GM18520 (cell line): ENCODE measurements around the gene CFAP58.
"Not testable (repeated sequence)": the region's sequence is repeated elsewhere in the genome, so short reads cannot be mapped to it uniquely, and the experiment has no call there.

ENCODE experiments used
- ATAC-seq: cut with Tn5 transposase; IDR thresholded peaks from one replicate; pipeline ENCODE4 v1.9.1; 2021; ENCODE audit not compliant: unreplicated experiment

CFAP58 gene

DNA sequence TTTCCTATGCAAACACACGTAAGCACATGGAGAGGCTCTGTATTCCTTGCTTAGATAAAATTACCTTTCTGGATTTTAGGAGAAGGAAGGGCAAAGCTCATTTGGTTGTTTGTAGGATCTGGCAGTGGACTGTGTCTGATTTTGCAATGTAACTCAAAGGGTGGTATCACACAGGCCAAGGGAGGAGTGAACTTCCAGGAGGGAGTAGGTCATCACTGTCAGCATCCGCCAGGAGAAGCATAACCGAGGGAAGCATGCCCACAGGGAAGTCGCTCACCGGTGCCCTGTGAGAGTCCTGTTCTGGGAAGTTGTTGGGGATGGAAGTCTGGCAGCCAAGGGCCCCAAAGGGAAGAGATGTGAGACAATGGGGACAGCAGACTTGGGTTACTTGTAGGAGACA is 74.4 kb downstream of the CFAP58 start:
- ATAC-seq = no peak

GRCh38 chr10:104429846-104430245 is 76.2 kb downstream of the CFAP58 start:
- no peak for ATAC-seq

DNA sequence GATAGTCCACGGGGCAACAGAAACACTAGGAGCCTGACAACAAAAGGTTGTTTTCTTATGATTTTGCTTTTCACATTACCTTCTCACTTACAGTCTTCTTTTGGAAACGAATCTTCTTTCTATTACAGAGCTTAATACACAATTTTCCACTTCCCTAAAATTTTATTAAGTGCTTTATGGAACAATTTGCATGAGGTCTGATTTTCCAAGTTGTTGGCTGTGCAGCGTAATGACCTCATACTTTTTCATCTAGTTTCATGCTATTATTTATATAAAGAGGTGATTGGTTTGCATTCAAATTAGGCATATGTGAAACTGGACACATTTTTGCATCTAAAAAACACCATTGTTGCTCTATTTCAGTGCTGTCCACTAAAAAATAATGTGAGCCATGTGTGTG is 76.7 kb downstream of the CFAP58 start:
- no peak for ATAC-seq

- no peak for ATAC-seq
Observed at GRCh38 chr10:104433669-104434068, 80.0 kb downstream of the CFAP58 start.

DNA sequence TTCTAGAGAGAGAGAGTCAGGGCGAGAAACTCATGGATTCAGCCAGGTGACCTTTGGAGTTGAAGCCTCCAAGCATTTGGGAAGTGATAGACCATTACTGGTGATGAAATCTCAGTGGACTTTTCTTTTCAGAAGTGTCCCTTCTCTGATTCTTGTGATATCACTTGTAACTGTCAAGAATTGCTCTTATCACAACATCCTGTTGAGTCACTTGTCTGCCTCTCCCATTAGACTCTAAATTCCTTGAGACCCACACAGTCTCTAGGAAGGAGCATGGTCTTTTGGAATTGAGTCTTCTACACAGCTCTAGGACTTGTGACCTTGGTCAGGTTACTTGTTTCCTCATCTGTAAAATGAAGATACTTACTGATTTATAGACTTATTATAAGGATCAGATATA is 81.0 kb downstream of the CFAP58 start:
- no peak for ATAC-seq

GRCh38 chr10:104435822-104436221 is 82.2 kb downstream of the CFAP58 start:
- no peak for ATAC-seq

- ATAC-seq = no peak
Observed at GRCh38 chr10:104437226-104437625, 83.6 kb downstream of the CFAP58 start.

GRCh38 chr10:104440221-104440620 is 86.6 kb downstream of the CFAP58 start:
- no peak for ATAC-seq

GRCh38 chr10:104441329-104442000 is 87.8 kb downstream of the CFAP58 start:
- ATAC-seq = no peak

DNA sequence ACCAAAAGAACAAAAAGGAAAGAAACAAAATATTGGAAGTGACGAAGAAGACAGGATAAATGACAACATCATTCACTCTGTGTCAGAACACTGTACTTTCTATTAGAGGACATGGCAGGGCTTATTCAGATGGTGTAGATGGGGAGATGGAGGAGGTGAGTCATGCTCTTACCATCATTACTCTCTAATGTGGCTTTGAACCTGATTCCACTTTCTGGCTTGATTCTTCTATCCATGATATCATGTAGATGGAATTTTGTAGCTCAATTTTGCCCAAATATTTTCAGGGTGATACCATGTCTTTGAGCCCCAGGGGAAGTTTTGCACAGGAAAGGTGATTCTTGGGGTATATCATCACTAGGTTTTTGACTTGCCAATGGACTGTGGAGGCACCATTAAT is 91.7 kb downstream of the CFAP58 start:
- ATAC-seq = no peak

- ATAC-seq = no peak
Observed at GRCh38 chr10:104446151-104446550, 92.5 kb downstream of the CFAP58 start.

DNA sequence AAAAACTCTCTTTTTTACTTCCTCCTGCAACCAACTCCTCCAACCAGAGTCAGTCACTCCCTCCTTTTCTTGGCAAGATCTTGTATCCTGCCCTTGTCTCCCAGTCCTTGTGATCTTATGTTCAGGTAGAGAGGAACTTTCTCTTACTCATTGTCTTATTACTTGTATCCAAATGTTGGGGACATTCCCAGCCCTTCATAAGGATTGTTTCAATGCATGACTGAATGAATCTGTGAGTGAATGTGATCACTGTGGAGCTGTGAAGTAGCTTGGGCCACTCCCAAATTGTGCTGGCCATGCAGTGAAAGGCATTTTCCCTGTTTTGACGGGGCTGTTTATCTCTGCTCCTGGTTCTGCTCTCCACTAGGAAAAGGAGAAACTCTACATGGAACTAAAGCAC is 93.7 kb downstream of the CFAP58 start:
- no peak for ATAC-seq

DNA sequence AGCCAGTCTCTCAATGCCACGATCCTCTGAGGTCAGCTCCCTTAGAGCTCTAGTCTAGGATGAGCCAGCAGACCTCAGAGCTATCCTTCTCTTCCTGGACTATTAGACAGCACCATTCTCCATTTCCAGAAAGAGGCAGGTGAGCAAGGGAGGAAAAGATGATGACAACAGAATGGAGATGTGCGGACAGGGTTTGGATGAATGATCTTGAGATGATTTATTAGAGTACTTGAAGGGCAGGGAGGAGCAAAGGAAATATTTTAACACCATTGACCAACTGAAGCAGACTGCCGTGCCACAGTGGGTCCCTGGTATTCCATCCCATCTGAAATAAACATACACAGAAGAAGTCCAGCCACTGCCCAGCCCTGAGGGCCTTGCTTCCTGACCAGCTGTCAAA is 94.3 kb downstream of the CFAP58 start:
- no peak for ATAC-seq

GRCh38 chr10:104449391-104449790 is 95.8 kb downstream of the CFAP58 start:
- no peak for ATAC-seq

DNA sequence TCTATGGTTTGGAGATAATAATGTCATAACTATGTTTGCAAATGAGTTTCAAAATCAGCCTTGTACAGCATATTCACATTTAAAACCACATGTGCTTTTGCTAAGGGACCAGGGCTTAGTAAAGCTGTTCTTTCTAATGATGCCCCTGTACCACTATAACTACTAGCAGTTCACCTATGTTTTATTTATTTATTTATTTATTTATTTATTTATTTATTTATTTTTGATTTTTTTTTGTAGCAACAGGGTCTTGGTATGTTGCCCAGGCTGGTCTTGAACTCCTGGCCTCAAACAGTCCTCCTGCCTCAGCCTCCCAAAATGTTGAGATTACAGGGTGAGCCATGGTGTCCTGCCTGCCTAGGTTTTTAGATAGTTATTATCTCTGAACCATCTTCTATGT is 96.9 kb downstream of the CFAP58 start:
- ATAC-seq = no peak

- no peak for ATAC-seq
Observed at GRCh38 chr10:104450954-104451353, 97.3 kb downstream of the CFAP58 start.

GRCh38 chr10:104452977-104453376 is 99.3 kb downstream of the CFAP58 start:
- no peak for ATAC-seq

DNA sequence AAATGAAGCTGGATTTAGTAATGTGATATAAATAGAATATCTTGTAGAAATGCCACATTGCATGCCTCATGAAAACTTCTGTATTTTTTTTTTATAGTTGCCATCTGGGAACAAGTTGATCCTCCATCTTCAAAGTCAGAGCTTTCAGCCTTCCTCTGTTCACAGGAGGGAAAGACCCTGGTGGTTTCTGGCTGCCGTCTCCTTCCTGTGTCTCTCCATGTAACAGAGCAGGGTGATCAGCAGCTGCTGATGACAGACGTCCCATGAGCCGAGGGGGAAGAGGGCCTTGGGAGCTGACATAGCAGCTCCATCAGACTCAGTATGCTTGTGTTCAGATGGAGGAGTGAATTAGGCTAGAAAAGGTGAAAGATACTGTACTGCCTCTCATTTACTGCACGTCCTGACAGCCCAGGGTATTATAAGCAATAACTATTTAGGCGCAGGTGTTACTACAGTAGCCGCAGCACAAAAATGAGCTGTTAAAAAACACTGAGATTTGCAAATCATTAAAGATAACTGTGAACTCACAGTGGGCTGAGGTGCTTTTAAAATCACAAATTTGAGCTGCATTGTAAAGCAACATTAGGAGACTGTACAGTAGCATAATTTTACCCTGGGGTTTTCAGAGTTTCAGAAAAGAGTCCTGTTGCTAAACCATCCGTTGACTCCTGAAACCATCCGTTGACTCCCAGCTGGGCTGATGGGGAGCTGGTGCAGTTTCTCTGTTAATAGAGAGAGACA is 103.3 kb downstream of the CFAP58 start:
- ATAC-seq = no peak

- ATAC-seq = no peak
Observed at GRCh38 chr10:104457543-104457828, 103.9 kb downstream of the CFAP58 start.

GRCh38 chr10:104465575-104465974 is 111.9 kb downstream of the CFAP58 start:
- not testable (repeated sequence) for ATAC-seq

- ATAC-seq = not testable (repeated sequence)
Observed at GRCh38 chr10:104468818-104469217, 115.2 kb downstream of the CFAP58 start.

DNA sequence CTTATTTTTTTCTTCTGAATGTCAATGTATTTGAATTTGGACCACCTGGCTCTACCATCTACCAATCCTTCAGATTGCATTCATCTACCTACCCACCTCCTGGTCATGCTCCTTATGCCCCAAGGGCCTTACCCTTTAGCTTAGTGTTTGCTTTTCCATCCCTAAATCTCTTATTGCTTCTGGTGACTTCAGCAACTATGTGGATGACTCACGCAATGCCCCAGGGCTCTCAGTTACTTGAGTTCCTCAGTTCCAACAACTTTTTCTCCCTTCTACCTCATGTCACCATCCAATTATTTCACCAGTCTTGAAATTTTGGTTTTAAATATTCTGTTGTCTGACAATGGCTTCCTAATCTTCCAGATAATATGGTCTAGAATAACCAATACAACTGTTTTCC is 118.9 kb downstream of the CFAP58 start:
- ATAC-seq = no peak
